ENCODE data around the gene GULP1.

GULP1 gene

DNA sequence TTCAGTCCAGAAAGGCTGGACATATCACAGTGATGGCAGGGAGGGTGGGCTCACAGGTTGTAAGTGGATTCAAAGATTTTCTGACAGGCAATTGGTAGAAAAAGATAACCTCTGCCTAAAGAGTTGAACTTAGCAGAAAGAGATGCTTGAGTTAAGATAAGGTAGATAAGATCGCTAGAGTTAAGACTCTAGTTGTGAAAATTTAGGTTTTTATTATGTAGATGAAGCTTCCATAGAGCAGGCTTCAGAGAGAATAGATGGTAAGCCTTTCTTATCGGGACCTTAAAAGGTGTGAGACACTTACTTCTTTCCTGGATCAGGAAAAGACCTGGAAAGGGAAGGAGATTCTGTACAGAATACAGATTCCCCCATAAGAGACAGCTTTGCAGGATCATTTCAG lies 134.4 kb downstream of the GULP1 start:
- no peaks in the 10 kb centered on the region for H3K27me3 Mint-ChIP-seq (ENCODE audit: low read depth)
- H3K9me3 Mint-ChIP-seq = no peaks in the 10 kb centered on the region
- no peaks in the 10 kb centered on the region for H3K4me1 Mint-ChIP-seq
- H3K36me3 Mint-ChIP-seq (ENCODE audit: low read depth) = peaks cover 14% of the 10 kb centered on the region
- no peak overlapping the region for H3K27ac Mint-ChIP-seq
- TF ChIP-seq, protein P1, sequence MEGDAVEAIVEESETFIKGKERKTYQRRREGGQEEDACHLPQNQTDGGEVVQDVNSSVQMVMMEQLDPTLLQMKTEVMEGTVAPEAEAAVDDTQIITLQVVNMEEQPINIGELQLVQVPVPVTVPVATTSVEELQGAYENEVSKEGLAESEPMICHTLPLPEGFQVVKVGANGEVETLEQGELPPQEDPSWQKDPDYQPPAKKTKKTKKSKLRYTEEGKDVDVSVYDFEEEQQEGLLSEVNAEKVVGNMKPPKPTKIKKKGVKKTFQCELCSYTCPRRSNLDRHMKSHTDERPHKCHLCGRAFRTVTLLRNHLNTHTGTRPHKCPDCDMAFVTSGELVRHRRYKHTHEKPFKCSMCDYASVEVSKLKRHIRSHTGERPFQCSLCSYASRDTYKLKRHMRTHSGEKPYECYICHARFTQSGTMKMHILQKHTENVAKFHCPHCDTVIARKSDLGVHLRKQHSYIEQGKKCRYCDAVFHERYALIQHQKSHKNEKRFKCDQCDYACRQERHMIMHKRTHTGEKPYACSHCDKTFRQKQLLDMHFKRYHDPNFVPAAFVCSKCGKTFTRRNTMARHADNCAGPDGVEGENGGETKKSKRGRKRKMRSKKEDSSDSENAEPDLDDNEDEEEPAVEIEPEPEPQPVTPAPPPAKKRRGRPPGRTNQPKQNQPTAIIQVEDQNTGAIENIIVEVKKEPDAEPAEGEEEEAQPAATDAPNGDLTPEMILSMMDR (IDR thresholded peaks at IDR 0.05; ENCODE audit: unreplicated experiment in 3 of 3) = no peak
- H3K4me3 Mint-ChIP-seq = no peak overlapping the region

DNA sequence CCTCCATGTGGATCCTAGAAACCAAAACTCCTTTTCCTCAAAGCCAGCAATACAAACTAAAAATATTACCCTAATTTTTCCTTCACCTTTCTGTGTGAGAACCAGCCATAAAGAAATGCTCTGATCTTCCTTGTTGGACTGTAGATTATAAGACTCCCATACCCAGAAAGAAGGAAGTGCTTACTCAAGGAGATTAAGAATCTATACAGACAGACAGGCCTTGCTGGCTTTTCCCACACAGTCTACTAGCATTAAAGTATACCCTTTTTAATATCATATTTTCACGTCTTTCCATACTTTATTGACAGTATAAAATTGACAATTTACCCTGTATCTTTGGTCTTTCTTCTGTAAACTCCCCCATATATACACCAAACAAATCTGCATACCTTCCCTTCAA lies 139.0 kb downstream of the GULP1 start:
- no peaks in the 10 kb centered on the region for H3K9me3 Mint-ChIP-seq
- H3K27me3 Mint-ChIP-seq (ENCODE audit: low read depth) = no peaks in the 10 kb centered on the region
- H3K4me1 Mint-ChIP-seq = no peaks in the 10 kb centered on the region
- no peak overlapping the region for H3K4me3 Mint-ChIP-seq
- peak overlapping the region in 2 of 3 experiments; percentile 8 to 27 for H3K27ac Mint-ChIP-seq
- TF ChIP-seq, protein P1 (IDR thresholded peaks at IDR 0.05; ENCODE audit: unreplicated experiment in 3 of 3) = no peak
- peaks cover 14% of the 10 kb centered on the region for H3K36me3 Mint-ChIP-seq (ENCODE audit: low read depth)

DNA sequence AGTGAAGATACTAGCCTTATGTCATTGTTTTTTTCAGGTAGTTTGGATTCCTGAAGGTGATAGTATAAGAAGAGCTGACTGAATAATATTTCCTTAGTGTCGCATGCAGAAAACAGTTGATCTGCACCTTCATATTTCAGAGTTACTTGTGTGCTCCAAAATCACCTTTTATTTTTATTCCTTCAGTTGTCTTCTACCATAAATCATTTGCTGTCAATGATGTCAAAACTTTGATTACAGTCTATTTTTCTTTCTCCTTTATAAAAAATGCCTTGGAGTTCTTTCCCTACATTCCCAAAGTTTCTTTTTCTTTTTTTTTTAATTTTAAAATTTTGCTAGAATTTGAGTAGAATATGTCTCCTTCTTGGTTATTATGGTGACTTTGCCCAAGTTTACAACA lies 142.3 kb downstream of the GULP1 start:
- Mint-ChIP-seq H3K27ac (no peak overlapping the region), H3K4me1 (no peaks in the 10 kb centered on the region), H3K27me3 (ENCODE audit: low read depth) (no peaks in the 10 kb centered on the region), H3K4me3 (no peak overlapping the region), H3K9me3 (no peaks in the 10 kb centered on the region), H3K36me3 (ENCODE audit: low read depth) (peaks cover 3% of the 10 kb centered on the region)
- TF ChIP-seq, protein P1 (IDR thresholded peaks at IDR 0.05; ENCODE audit: unreplicated experiment in 3 of 3) = no peak

DNA sequence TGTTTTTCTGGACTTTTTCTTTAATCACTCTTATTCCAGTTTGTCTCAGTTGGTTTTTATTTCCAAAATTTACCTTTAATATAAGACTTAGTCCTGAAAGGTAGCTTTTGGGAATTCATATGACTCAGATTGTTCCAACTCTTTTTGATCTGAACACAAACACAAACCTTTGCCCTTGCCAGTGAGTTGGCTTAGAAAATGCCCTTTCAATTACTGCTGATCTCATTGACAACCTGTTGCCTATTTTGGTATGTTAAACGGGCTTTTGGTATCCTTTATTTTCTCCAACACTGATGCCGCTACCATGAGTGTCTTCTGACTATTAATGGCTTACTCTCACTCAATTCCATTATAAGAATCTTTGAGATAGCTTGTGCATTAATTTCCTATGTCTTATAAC lies 143.4 kb downstream of the GULP1 start:
- Mint-ChIP-seq H3K27me3 (ENCODE audit: low read depth) (no peaks in the 10 kb centered on the region), H3K27ac (no peak overlapping the region), H3K9me3 (no peaks in the 10 kb centered on the region), H3K36me3 (ENCODE audit: low read depth) (peaks cover 3% of the 10 kb centered on the region), H3K4me3 (no peak overlapping the region), H3K4me1 (no peaks in the 10 kb centered on the region)
- TF ChIP-seq, protein P1 (IDR thresholded peaks at IDR 0.05; ENCODE audit: unreplicated experiment in 3 of 3) = no peak

DNA sequence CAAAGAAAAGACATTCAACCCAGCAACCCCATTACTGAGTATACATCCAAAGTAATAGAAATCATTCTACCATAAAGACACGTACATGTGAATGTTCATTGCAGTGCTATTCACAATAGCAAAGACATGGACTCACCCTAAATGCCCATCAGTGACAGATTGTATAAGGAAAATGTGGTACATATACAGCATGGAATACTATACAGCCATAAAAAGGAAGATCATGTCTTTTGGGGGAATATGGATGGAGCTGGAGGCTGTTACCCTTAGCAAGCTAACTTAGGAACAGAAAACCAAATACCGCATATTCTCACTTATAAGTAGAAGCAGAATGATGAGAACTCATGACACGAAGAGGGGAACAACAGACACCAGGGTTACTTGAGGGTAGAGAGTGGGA lies 145.9 kb downstream of the GULP1 start:
- Mint-ChIP-seq H3K27me3 (ENCODE audit: low read depth) (no peaks in the 10 kb centered on the region), H3K27ac (no peak overlapping the region), H3K36me3 (ENCODE audit: low read depth) (no peaks in the 10 kb centered on the region), H3K9me3 (no peaks in the 10 kb centered on the region), H3K4me3 (no peak overlapping the region), H3K4me1 (no peaks in the 10 kb centered on the region)
- TF ChIP-seq, protein P1 (IDR thresholded peaks at IDR 0.05; ENCODE audit: unreplicated experiment in 3 of 3) = no peak

DNA sequence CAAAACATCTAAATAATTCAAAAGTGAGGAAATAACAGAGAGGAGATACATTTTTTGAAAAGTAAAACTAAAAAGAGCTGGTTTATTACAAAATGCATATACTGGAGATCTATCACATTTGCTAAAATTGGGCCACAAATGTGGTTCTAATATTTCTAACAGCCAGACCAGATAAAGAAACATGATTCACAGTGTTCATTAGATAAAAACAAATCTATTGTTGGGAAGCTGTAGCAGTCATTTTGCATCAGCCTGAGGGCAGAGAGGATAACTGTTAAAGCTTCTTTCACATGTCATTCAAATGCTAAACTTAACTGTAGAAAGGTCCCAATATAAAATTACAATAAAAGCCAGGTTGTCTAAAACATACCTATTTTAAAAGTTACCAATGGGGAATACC lies 148.3 kb downstream of the GULP1 start:
- H3K4me1 Mint-ChIP-seq = no peaks in the 10 kb centered on the region
- TF ChIP-seq, protein P1 (IDR thresholded peaks at IDR 0.05; ENCODE audit: unreplicated experiment in 3 of 3) = no peak
- no peaks in the 10 kb centered on the region for H3K9me3 Mint-ChIP-seq
- no peak overlapping the region for H3K27ac Mint-ChIP-seq
- no peaks in the 10 kb centered on the region for H3K36me3 Mint-ChIP-seq (ENCODE audit: low read depth)
- no peak overlapping the region for H3K4me3 Mint-ChIP-seq
- H3K27me3 Mint-ChIP-seq (ENCODE audit: low read depth) = no peaks in the 10 kb centered on the region

All from nephron (organoid).